ENCODE data around the gene MAFG. TPM values are rescaled to one million over a fixed set of nuclear protein-coding genes. Genes with fewer than 3 reads are reported as not detected.

MAFG gene
- polyA plus RNA-seq, 1 donor (not counting 4 experiments of a cell fraction or from before 2014, with no cell fraction given): 8.3 TPM

GRCh38 chr17:81930142-81931125 is 2.9 kb upstream of the MAFG start:
- TF ChIP-seq CTCF (optimal IDR thresholded peaks at IDR 0.05 in 1 of 3, IDR thresholded peaks at IDR 0.05 in 1 of 3, conservative IDR thresholded peaks at IDR 0.05 in 1 of 3; ENCODE audit: extremely low read depth in 1 of 3, insufficient read depth in 2 of 3, low read length in 3 of 3) (no peak), EZH2 (IDR thresholded peaks at IDR 0.05; ENCODE audit: low read length) (no peak)
- no peak for FAIRE-seq
- Histone ChIP-seq H3K9me1 (ENCODE audit: control insufficient read depth, extremely low read depth, insufficient read depth, low read length) (no peaks in the 10 kb centered on the region), H4K20me1 (ENCODE audit: control insufficient read depth, extremely low read depth, insufficient read depth, low read length) (no peaks in the 10 kb centered on the region), H3K9ac (ENCODE audit: control insufficient read depth, extremely low read depth, insufficient read depth, low read length) (no peak overlapping the region), H3K36me3 (ENCODE audit: control insufficient read depth in 2 of 2, extremely low read depth in 1 of 2, insufficient read depth in 2 of 2, low read length in 2 of 2) (peaks cover 0 to 2% of the 10 kb centered on the region in 2 experiments), H3K27ac (ENCODE audit: control insufficient read depth, insufficient read depth, low read length) (no peak overlapping the region), H3K4me2 (ENCODE audit: control insufficient read depth, extremely low read depth, insufficient read depth, low read depth, low read length) (no peak overlapping the region), H3K9me3 (ENCODE audit: control insufficient read depth, low read depth, low read length) (no peaks in the 10 kb centered on the region), H3K4me3 (ENCODE audit: control insufficient read depth in 2 of 3, extremely low read depth in 1 of 3, insufficient read depth in 2 of 3, low read depth in 1 of 3, low read length in 3 of 3) (no peak overlapping the region), H3K27me3 (ENCODE audit: control insufficient read depth, extremely low read depth, insufficient read depth, low read length) (no peaks in the 10 kb centered on the region), H2AFZ (ENCODE audit: control insufficient read depth, low read length) (no peak overlapping the region), H3K4me1 (ENCODE audit: control insufficient read depth, extremely low read depth, insufficient read depth, low read length) (peaks cover 14% of the 10 kb centered on the region), H3K79me2 (ENCODE audit: control insufficient read depth, insufficient read depth, low read length) (peaks cover 16% of the 10 kb centered on the region)
- dilution Hi-C loops (cut with MboI; ENCODE audit: extremely low pct_ligation_motif_present, low sequenced_read_pairs): no loop called here
- DNase-seq (ENCODE audit: low read depth, low spot score): no peak

- Histone ChIP-seq H3K27me3 (ENCODE audit: control insufficient read depth, extremely low read depth, insufficient read depth, low read length) (no peaks in the 10 kb centered on the region), H3K4me2 (ENCODE audit: control insufficient read depth, extremely low read depth, insufficient read depth, low read depth, low read length) (no peak overlapping the region), H3K9me1 (ENCODE audit: control insufficient read depth, extremely low read depth, insufficient read depth, low read length) (no peaks in the 10 kb centered on the region), H3K9me3 (ENCODE audit: control insufficient read depth, low read depth, low read length) (no peaks in the 10 kb centered on the region), H2AFZ (ENCODE audit: control insufficient read depth, low read length) (no peak overlapping the region), H3K27ac (ENCODE audit: control insufficient read depth, insufficient read depth, low read length) (no peak overlapping the region), H3K4me3 (ENCODE audit: control insufficient read depth in 2 of 3, extremely low read depth in 1 of 3, insufficient read depth in 2 of 3, low read depth in 1 of 3, low read length in 3 of 3) (no peak overlapping the region), H3K79me2 (ENCODE audit: control insufficient read depth, insufficient read depth, low read length) (peaks cover 25% of the 10 kb centered on the region), H4K20me1 (ENCODE audit: control insufficient read depth, extremely low read depth, insufficient read depth, low read length) (no peaks in the 10 kb centered on the region), H3K36me3 (ENCODE audit: control insufficient read depth in 2 of 2, extremely low read depth in 1 of 2, insufficient read depth in 2 of 2, low read length in 2 of 2) (peaks cover 0 to 2% of the 10 kb centered on the region in 2 experiments), H3K9ac (ENCODE audit: control insufficient read depth, extremely low read depth, insufficient read depth, low read length) (no peak overlapping the region), H3K4me1 (ENCODE audit: control insufficient read depth, extremely low read depth, insufficient read depth, low read length) (peaks cover 20% of the 10 kb centered on the region)
- TF ChIP-seq EZH2 (IDR thresholded peaks at IDR 0.05; ENCODE audit: low read length) (no peak), CTCF (optimal IDR thresholded peaks at IDR 0.05 in 1 of 3, IDR thresholded peaks at IDR 0.05 in 1 of 3, conservative IDR thresholded peaks at IDR 0.05 in 1 of 3; ENCODE audit: extremely low read depth in 1 of 3, insufficient read depth in 2 of 3, low read length in 3 of 3) (no peak)
- dilution Hi-C loops (cut with MboI; ENCODE audit: extremely low pct_ligation_motif_present, low sequenced_read_pairs): no loop called here
- no peak for DNase-seq (ENCODE audit: low read depth, low spot score)
- no peak for FAIRE-seq
Measured at GRCh38 chr17:81929253-81930141, 2.0 kb upstream of the MAFG start.
